Brain microvascular endothelial cell (primary cell): ENCODE results near the gene GID8.

Experiments
- DNase-seq: peaks from one replicate; pipeline ENCODE4 v3.0.0-alpha.2; 2020
- H3K27ac ChIP-seq: fragments of 250-450 bp; sonication (Bioruptor Pico); 2 replicates; pipeline ENCODE4 v1.5.1; 2020; ENCODE audit warnings: mild to moderate bottlenecking, moderate library complexity
- H3K27me3 ChIP-seq: fragments of 250-450 bp; sonication (Bioruptor Pico); replicated peaks from 2 replicates; pipeline ENCODE4 v1.5.1; 2020; ENCODE audit warnings: mild to moderate bottlenecking
- H3K36me3 ChIP-seq: fragments of 250-450 bp; sonication (Bioruptor Pico); replicated peaks from 2 replicates; pipeline ENCODE4 v1.5.1; 2020; ENCODE audit warnings: mild to moderate bottlenecking
- H3K4me3 ChIP-seq: 2 replicates; pipeline ENCODE4 v1.5.1; 2011; ENCODE audit warnings: low read depth, mild to moderate bottlenecking, control low read depth, low read length, moderate library complexity
- in situ Hi-C: cut with HindIII; loops from 2 replicates; pipeline ENCODE4 v1.10.0; 2017; ENCODE audit warnings: low sequenced_read_pairs, low pct_ligation_motif_present
- TF ChIP-seq, protein P1 (sequence below): IDR thresholded peaks from 2 replicates; pipeline ENCODE4 v1.5.1; 2011; ENCODE audit warnings: low read depth, mild to moderate bottlenecking, moderate library complexity, low read length, control low read depth, inconsistent platforms; ENCODE audit errors: missing control alignments

GID8 gene

DNA sequence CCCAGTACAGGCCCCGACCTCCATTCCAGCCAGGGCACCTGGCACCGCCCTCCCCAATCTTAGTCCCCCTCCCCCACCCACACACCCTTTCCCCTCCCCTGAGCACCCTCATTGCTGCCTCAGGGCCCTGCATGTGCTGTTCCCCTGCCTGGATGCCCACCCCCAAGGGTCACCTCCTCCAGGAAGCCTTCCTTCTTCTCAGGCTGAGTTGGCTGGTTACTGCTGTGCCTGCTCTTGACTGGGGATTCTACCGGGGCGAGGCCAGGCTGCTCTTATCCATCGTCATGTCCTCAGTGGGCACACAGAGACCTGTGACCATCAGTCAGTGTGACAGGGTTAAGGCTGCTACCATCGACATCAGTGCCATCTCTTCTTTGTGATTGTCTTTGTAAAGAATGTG, 45.3 kb downstream of the GID8 start:
- in situ Hi-C loops = no loop called here
- TF ChIP-seq, protein P1, sequence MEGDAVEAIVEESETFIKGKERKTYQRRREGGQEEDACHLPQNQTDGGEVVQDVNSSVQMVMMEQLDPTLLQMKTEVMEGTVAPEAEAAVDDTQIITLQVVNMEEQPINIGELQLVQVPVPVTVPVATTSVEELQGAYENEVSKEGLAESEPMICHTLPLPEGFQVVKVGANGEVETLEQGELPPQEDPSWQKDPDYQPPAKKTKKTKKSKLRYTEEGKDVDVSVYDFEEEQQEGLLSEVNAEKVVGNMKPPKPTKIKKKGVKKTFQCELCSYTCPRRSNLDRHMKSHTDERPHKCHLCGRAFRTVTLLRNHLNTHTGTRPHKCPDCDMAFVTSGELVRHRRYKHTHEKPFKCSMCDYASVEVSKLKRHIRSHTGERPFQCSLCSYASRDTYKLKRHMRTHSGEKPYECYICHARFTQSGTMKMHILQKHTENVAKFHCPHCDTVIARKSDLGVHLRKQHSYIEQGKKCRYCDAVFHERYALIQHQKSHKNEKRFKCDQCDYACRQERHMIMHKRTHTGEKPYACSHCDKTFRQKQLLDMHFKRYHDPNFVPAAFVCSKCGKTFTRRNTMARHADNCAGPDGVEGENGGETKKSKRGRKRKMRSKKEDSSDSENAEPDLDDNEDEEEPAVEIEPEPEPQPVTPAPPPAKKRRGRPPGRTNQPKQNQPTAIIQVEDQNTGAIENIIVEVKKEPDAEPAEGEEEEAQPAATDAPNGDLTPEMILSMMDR = no peak
- no peaks in the 10 kb centered on the region for H3K36me3 ChIP-seq

DNA sequence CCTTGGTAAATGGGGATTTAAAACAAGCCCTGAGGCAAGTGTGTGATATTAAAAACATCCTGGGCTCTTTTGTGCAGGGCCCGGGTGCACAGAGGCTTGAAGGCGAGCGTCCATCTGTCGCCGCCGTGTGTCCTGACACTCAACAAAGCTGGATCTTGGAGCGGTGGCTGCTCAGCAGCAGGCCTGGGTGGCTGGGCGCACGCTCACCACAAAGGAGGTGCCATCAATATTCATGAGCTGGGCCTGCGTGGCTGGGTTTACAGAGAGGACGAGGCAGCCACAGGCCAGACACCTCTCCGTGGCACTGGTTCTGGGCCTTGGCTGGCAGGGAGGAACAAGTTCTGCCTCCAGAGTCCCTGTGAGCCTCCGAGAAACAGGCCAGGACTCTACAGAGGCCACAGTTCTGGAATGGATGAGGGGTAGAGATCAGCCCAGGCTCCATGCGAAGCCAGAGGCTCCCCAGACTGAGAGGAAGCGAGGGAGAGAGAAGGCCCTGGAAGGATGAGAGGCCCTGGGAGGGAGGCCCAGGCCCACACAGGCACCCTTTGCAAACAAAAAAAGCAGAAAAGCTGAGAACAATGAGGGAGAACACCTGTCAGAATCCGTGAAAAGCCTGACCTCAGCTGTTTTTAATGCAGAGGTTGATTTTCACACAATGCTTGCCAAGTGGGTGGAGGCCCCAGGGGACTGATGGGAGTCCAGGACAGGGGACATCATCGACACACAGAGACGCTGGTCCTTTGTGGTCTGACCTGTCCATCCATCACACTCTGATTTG, 46.9 kb downstream of the GID8 start:
- peaks cover 27% of the 10 kb centered on the region for H3K27me3 ChIP-seq
- in situ Hi-C loops = no loop called here
- H3K4me3 ChIP-seq = no peak overlapping the region
- H3K27ac ChIP-seq = no peak overlapping the region
- H3K36me3 ChIP-seq = no peaks in the 10 kb centered on the region
- no peak for DNase-seq
- TF ChIP-seq, protein P1 = no peak

More for the DNA sequence above, 45.3 kb downstream of the GID8 start:
- DNase-seq = no peak
- Histone ChIP-seq H3K27ac (no peak overlapping the region), H3K27me3 (peaks cover 41% of the 10 kb centered on the region), H3K4me3 (no peak overlapping the region)

DNA sequence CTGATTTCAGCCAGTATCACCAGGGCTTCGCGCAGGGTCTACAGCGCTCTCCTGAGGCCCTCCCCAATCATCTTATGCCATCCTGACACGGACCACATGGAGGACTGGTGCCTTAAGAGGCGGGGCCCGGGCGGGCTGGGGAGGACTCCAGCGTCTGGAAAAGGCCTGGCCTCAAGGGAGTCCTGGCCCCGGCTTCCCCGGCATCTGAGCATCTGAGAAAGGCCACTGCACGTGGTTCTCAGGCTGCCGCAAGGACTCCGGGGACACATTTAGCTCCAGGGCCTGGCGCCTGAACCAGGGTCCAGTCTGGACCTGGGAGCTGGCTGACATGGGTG, 47.5 kb downstream of the GID8 start:
- Histone ChIP-seq H3K27me3 (peaks cover 23% of the 10 kb centered on the region), H3K27ac (no peak overlapping the region), H3K4me3 (no peak overlapping the region), H3K36me3 (no peaks in the 10 kb centered on the region)
- TF ChIP-seq, protein P1 = no peak
- in situ Hi-C loops = no loop called here
- no peak for DNase-seq

DNA sequence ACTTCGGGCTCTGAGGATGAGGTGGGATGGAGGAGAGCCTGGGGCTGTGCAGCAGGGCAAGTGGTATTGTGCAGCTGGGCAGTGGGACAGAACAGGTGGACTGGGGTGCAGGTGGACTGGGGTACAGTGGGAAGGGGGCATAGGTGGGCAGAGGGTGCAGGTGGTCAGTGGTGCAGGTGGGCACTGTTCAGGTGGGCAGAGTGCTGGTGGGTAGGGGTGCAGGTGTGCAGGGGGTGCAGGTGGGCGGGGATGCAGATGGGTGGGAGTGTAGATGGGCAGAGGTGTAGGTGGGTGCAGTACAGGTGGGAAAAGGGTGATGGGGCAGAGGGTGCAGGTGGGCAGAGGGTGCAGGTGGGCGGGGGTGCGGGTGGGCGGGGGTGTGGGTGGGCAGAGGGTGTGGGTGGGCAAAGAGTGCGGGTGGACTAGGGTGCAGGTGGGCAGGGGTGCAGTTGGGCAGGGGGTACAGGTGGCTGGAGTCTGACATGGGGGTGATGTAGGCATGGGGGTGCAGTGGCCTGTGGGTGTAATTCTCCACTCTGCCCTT, 48.4 kb downstream of the GID8 start:
- H3K27ac ChIP-seq = no peak overlapping the region
- TF ChIP-seq, protein P1 = no peak
- no peak for DNase-seq
- H3K36me3 ChIP-seq = no peaks in the 10 kb centered on the region
- no peak overlapping the region for H3K4me3 ChIP-seq
- H3K27me3 ChIP-seq = peaks cover 16% of the 10 kb centered on the region
- in situ Hi-C loops = no loop called here

- Histone ChIP-seq H3K27me3 (peaks cover 12% of the 10 kb centered on the region), H3K36me3 (no peaks in the 10 kb centered on the region), H3K4me3 (no peak overlapping the region), H3K27ac (no peak overlapping the region)
- DNase-seq = no peak
- TF ChIP-seq, protein P1 = no peak
- in situ Hi-C loops = no loop called here
Observed at GRCh38 chr20:62987114-62987513, 49.2 kb downstream of the GID8 start.
